DMS 273 (cell line): ENCODE data around the gene CAMKK2.
A peak's percentile ranks its signal among the peaks of the same experiment; 100 is the strongest.
"Not testable (repeated sequence)": the region's sequence is repeated elsewhere in the genome, so short reads cannot be mapped to it uniquely, and the experiment has no call there.

Source experiments
- DNase-seq: peaks from one replicate; lab custom pipeline; 2025; ENCODE audit not compliant: unreplicated experiment; lab: John Stamatoyannopoulos, UW

CAMKK2 gene

GRCh38 chr12:121227294-121227693, 69.2 kb downstream of the CAMKK2 start:
- DNase-seq: no peak

DNA sequence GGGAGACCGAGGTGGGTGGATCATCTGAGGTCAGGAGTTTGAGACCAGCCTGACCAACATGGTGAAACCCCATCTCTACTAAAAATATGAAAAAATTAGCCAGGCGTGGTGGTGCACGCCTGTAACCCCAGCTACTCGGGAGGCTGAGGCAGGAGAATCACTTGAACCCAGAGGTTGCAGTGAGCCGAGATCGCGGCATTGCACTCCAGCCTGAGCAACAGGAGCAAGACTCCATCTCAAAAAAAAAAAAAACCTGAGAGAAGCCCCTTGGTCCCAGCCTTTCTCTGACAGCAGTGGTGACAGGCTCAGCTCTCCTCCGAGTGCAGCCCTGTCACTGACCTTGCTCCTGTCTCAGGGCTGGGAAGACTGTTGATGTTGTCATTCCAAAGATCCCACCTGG, 69.6 kb downstream of the CAMKK2 start:
- DNase-seq: not testable (repeated sequence)

GRCh38 chr12:121226399-121226798, 70.1 kb downstream of the CAMKK2 start:
- DNase-seq: no peak

DNA sequence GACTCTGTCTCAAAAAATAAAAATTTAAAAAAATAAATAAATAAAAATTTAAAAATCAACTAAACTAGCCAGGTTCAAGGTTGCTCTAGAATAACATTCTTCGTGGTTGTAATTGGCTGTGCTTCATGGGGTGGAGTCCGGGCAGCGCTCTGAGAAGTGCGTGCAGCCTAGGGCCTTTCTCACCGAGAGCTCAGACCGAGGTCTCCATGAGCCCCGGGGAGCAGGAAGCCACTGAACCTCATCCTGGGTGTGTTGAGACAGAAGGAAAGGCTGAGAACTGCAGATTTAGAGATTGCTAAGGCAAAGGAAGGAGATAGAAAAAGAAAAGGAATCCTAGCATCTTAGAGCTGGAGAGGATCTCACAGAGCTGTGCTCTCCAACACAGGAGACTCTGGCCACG, 71.9 kb downstream of the CAMKK2 start:
- DNase-seq: no peak

- peak; percentile 14 for DNase-seq
These were observed 72.9 kb downstream of the CAMKK2 start for GRCh38 chr12:121223292-121224285.

- DNase-seq: no peak
These were observed 73.7 kb downstream of the CAMKK2 start for GRCh38 chr12:121222847-121223246.

DNA sequence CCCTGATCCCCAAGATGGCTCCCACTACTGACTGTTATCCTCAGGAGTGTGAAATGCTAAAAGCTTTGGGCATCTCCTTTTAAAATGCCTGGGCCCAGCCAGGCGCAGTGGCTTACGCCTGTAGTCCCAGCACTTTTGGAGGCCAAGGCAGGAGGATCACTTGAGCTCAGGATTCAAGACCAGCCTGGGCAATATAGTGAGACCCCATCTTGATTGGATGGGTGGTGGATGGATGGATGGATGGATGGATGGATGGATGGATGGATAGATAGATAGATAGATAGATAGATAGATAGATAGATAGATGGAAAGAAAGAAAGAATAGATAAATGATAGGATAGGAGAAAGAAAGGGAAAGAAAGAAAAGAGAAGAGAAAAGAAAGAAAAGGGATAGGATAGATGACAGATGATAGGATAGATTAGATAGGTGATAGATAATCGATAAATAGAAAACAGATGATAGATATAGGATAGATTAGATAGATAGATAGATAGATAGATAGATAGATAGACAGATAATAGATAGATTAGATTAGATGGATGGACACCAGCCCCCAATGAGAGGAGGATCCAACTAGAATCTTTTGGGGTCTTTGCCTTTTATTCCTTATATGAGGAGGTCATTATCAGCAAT, 77.0 kb downstream of the CAMKK2 start:
- DNase-seq: no peak

GRCh38 chr12:121218588-121219352, 77.7 kb downstream of the CAMKK2 start:
- peak; percentile 32 for DNase-seq

DNA sequence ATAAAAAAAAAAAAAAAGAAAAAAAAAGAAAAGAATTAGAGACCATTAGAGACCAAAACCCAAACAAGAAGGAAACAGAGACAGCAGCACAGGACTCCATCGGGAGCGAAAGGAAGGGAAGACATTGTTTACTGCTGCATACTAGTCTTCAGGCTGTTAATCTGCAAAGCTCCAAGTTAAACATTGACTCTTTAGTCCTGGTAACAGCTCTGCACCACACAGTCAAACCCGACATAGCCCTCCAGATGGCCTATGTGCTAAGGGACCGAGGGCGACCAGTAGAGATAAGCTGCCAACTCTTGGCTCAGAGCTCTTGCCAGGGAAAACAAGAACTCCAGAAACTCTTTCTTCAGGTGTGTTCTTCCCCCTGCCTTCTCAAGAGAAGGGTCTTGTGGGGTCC, 78.7 kb downstream of the CAMKK2 start:
- DNase-seq: peak; percentile 30

- DNase-seq: no peak
These were observed 79.4 kb downstream of the CAMKK2 start for GRCh38 chr12:121217063-121217462.

DNA sequence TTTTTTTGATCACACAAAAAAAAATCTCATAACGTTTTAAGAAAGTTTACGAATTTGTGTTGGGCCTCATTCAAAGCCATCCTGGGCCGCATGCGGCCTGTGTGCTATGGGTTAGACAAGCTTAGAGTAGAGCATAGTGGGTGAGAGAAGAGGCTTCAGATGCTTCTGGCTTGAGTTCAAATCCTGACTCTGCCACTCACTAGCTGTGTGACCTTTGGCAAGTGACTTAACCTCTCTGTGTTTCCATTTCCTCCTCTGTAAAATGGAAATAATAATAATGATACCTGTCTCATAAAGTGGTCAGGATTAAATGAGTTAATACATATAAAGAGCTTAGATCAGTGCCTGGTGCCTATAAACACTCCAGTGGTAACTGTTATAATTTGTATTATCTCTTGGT, 80.4 kb downstream of the CAMKK2 start:
- no peak for DNase-seq

GRCh38 chr12:121214855-121215745, 81.4 kb downstream of the CAMKK2 start:
- no peak for DNase-seq

DNA sequence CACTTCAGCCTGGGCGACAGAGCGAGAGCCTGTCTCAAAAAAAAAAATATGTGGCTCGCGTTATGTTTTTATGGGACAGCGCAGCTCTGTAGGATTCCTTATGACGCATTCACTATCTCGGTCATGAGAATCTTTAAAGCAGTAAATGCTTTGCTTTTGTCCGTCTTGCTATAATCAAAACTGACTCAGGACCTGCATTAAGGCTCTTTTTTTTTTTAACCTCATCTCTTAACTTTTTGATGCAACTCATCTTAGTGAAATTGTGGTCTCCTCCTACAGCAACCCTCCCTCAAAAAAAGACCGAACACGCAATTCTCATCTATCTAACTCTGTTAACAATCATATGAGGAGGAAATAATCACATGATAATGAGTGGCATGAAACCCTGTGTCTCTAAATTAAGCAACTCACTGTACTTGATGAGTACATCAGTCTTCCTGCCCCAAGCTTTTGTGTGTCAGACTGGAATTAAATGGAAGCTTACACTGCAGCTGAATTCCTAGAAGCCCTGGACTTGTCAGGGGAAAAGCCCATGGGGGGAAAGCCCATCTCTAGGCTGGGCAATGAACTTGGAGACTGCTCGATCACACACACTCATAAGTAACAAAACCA, 82.2 kb downstream of the CAMKK2 start:
- no peak for DNase-seq

- no peak for DNase-seq
These were observed 83.6 kb downstream of the CAMKK2 start for GRCh38 chr12:121212875-121213274.

DNA sequence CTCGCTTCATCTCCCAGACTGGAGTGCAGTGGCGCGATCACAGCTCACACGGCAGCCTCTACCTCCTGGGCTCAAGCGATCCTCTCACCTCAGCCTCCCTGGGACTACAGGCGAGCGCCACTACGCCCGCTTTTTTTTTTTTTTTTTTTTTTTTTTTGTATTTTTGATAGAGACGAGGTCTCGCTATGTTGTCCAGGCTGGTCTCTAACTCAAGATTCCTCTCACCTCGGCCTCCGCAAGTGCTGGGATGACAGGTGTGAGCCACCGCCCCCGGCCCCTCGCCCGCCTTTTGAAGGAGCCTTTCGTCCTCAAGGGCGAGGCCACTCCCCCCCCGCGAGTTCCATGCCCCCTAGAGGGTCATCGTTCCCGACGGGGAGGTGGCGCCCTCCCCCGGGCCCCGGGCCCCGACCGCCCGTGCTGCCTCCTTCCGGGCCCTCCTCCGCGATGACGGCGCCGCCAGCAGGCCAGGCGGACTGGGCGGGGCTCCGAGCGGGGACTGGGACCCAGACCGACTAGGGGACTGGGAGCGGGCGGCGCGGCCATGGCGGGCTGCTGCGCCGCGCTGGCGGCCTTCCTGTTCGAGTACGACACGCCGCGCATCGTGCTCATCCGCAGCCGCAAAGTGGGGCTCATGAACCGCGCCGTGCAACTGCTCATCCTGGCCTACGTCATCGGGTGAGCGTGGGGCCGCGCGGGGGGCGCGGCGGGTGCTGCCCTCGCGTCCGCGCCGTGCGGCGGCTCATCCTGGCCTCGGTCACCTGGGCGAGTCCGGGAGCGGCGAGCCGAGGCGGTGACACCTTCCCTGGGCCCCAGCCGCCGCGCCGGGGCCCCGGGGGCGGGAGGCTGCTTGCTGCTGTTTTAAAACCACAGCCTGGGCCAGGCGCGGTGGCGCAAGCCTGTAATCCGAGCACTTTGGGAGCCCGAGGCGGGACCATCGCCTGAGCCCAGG, 86.6 kb downstream of the CAMKK2 start, which contains the start of gene P2RX4:
P2RX4 (plus strand) TSS at position 506 of the 949 bp plus-strand sequence; CDS start at position 542, 36 bp downstream.
- peak; percentile 85 for DNase-seq

DNA sequence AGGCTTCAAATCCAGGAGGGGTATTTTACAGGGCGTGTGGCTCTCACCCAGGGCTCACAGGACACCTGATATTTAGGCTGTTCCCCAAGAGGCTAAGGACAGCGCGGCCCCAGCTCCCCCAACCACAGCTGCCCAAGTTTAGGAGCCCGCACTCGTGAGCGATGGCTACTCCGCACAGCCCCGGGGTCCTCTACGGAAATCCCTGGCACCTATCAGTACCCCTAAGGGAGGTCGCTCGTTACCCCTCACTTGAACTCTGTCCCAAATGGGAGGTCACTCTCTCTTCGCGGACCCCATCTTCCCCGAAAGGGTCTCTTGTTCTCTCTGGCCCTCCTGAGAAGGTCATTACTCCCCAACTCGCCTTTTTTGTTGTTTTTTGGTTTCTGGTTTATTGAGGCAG, 87.3 kb downstream of the CAMKK2 start:
- no peak for DNase-seq

DNA sequence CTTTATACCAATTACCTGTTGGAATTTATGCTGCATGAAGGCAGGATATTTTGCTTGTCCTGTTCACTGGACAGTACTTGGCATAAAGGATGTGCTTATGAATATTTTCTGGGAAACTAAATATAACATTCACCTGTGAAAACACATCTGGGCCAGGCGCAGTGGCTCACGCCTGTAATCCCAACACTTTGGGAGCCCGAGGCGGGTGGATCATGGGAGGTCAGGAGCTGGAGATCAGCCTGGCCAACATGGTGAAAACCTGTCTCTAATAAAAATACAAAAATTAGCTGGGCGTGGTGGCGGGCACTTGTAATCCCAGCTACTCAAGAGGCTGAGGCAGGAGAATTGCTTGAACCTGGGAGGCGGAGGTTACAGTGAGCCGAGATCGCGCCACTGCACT, 87.9 kb downstream of the CAMKK2 start:
- not testable (repeated sequence) for DNase-seq

DNA sequence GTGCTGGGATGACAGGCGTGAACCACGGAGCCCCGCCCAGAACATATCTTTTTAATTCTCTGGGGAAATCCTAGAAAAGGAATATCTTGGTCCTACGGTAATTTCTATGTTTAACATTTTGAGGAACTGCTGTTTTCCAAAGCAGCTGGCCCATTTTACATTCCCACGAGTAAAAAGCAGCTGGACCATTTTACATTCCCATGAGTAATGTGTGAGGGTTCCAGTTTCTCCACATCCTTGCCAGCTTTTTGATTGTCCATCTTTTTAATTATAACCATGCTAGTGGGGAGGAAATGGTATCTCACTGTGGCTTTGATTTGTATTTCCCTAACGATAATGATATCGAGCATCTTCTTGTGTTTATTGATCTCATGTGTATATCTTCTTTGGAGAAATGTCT, 91.0 kb downstream of the CAMKK2 start:
- no peak for DNase-seq

DNA sequence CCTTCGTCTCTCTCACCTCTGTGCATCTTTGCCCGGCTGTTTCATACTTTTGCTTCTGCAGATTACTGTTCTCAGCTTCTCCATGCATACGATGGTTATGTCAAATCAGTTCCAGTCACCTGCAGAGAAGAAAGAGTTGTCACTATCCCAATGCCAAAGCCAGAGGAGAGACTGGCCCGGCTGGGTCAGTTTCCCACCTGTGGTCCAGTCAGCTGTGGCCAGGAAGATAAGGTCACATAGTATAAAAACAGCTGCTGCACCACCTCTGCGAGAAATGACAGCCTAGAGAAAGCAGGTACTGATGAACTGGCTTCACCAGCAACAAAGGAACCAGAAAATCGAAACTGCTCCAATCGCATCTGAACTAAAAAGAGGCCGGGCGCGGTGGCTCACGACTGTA, 93.0 kb downstream of the CAMKK2 start:
- DNase-seq: no peak
